GM20000 (cell line): ENCODE data around the gene KSR2.

Experiments used
- DNase-seq: peaks from one replicate; pipeline ENCODE4 v3.0.0; 2012; ENCODE audit warnings: low spot score
- TF ChIP-seq, protein P1 (sequence below): IDR thresholded peaks from 2 replicates; pipeline ENCODE4 v1.5.1; 2012; ENCODE audit warnings: mild to moderate bottlenecking, control low read depth; ENCODE audit errors: extremely low read depth, missing control alignments

Gene KSR2

DNA sequence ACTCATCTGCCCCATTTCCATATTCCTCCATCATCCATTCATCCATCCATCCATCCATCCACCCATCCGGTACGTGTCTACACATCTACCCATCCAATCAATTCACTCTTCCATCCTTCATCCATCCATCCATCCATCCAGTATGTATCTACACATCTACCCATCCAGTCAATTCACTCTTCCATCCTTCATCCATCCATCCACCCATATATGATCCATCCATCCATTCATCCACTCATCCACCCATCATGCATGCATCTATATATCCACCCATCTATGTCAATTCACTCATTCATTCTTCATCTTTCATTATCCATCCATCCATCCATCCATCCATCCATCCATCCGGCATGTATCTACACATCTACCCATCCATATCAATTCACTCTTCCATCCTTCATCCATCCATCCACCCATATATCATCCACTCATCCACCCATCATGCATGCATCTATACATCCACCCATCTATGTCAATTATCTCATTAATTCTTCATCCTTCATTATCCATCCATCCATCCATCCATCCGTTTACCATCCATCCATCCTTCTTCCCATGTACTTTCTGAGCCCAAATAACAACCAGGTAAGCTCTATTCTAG lies 498.8 kb downstream of the KSR2 start:
- TF ChIP-seq, protein P1, sequence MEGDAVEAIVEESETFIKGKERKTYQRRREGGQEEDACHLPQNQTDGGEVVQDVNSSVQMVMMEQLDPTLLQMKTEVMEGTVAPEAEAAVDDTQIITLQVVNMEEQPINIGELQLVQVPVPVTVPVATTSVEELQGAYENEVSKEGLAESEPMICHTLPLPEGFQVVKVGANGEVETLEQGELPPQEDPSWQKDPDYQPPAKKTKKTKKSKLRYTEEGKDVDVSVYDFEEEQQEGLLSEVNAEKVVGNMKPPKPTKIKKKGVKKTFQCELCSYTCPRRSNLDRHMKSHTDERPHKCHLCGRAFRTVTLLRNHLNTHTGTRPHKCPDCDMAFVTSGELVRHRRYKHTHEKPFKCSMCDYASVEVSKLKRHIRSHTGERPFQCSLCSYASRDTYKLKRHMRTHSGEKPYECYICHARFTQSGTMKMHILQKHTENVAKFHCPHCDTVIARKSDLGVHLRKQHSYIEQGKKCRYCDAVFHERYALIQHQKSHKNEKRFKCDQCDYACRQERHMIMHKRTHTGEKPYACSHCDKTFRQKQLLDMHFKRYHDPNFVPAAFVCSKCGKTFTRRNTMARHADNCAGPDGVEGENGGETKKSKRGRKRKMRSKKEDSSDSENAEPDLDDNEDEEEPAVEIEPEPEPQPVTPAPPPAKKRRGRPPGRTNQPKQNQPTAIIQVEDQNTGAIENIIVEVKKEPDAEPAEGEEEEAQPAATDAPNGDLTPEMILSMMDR = no peak
- no peak for DNase-seq

DNA sequence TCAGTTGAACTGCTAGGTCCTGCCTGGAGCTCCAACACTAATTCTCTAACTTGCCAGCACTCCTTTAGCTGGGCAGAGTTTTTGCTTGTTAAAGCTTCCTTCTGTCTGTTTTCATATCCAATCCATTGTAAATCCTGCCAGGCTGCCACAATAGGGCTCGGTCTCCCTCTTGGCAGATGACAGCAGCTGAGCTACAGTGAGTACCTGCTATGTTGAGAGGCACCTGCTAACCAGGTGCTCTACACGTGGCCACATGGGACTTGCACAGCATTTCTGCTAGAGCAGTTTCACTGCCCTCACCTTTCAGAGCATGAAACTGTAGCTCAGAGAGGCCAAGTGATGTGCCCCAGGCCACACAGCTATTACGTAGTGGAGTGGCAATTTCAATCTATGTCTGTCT lies 500.8 kb downstream of the KSR2 start:
- DNase-seq = no peak
- TF ChIP-seq, protein P1 = no peak

DNA sequence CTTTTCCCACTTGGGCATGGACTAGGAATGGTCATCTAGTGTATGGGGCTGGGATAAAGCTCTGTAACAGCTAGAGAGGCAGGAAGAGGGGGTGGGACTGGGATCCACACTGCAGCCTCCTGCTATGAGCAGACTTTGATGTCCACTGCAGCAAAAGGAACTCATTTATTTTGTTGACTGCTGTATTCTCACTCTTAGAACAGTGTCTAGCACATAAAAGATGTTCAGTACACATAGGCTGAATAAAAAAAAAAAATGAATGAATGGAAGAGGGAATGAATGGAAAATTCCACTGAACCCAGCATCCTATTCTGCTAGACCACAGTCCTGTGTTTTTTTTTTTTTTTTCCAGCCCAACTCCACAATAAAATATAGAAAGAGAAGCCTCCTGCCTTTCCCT lies 501.2 kb downstream of the KSR2 start:
- DNase-seq = no peak
- TF ChIP-seq, protein P1 = no peak

DNA sequence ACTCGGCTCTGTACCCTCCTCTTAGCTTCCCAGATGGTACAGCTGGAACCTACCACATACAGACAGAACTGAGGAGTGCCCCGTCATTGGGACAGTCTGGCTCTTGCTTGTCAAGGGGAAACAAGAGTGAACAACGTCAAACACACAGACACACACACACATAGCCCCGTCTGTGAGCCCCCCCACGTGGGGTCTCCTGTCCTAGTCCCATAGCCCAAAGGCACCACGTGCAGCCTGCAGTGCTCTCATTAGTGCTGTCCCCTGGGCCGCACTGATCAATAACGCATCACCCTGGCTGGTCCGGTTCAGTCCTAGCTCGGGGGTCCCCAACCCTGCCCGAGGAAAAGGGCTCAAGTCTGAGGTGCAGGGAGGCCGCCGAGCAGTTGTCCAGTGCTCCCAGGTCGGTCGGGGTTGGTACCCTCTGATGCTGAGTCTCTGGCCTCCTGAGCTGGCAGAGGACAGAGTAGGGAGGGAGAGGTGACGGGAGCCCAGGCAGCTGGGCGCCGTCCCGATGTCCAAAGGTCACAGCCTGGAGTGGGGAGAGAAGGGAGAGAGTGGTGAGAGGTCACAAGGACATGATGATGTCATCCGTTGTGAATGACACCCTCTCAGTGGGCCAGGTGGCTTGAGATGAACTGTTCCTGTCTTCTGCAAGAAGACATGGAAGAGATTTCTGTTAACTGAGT lies 502.0 kb downstream of the KSR2 start:
- TF ChIP-seq, protein P1 = no peak
- DNase-seq = no peak

DNA sequence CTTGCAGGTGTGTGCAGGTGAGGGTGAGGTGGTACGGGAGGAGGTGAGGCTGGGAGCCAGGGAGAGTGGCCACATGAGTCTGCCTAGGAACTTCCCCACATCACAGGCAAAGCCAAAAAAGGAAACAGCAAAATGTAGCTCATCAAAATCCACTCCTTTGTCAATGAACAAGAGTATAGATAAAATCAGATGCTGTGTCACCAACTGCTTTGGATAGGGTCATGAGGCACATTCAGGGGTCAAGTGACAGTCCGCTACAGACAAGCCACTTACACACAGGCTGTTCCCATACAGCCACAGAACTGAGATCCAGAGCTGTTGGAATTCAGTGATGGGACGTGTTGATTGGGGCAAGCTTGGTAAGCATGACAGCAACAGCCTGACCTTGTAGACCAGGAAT lies 507.1 kb downstream of the KSR2 start:
- TF ChIP-seq, protein P1 = no peak

DNA sequence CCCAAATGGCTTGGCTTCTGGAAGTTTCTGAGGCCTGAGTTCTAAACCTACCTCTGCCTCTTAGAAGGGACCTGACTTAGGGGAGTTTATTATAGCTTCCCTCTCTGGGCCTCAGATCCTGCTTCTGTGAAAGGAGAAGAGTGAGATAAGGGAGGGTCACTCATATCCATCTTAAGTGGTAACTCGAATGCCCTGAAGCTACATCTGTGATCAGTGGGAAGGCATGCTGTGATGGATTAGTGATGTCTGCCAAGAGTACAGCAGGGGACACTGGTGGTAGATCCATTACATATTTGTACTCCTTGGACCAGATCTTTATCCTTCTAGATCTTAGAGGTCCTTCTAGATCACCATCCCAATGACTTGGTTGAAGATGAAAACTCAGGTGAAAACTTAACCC lies 509.6 kb downstream of the KSR2 start:
- TF ChIP-seq, protein P1 = no peak
- no peak for DNase-seq

More for the DNA sequence above, 507.1 kb downstream of the KSR2 start:
- DNase-seq = no peak

DNA sequence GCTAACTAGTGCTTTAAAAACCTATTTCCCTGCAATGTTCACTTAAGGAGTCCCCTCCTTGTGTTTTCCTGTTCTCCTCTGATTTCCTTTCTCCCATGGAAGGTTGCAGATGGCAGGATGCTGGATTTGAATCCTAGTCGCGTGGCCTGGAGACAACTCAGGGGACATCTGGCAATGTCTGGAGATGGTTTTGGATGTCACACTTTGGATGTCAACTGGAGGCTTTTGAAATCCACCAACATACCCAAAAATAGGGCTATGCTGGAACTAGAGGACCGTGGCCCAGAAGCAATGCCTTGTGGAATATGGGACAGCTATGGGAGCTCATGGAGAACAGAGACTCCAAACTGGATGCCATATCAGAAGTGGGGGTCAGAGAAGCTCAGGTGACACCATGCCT lies 511.6 kb downstream of the KSR2 start:
- DNase-seq = no peak
- TF ChIP-seq, protein P1 = no peak
